Measurements from ENCODE around the gene GPX3.

- TF ChIP-seq CTBP1 (IDR thresholded peaks at IDR 0.05; ENCODE audit: borderline replicate concordance) (no peak), SP1 (IDR thresholded peaks at IDR 0.05) (no peak), FOXA1 (IDR thresholded peaks at IDR 0.05) (no peak), BHLHE40 (IDR thresholded peaks at IDR 0.05; ENCODE audit: borderline replicate concordance) (no peak), HDGF (IDR thresholded peaks at IDR 0.05; ENCODE audit: borderline replicate concordance) (no peak), SUZ12 (IDR thresholded peaks at IDR 0.05) (no peak), ELF4 (IDR thresholded peaks at IDR 0.05) (no peak), ZNF384 (IDR thresholded peaks at IDR 0.05) (no peak), TARDBP (IDR thresholded peaks at IDR 0.05) (no peak)
Measured at GRCh38 chr5:151029179-151030055, 9.0 kb downstream of the GPX3 start.
